HuH-7.5 (cell line): ENCODE results near the gene STPG2.

Experiments used
- DNase-seq: peaks from one replicate; pipeline ENCODE4 v3.0.0; 2011; ENCODE audit warnings: low spot score

The STPG2 gene

DNA sequence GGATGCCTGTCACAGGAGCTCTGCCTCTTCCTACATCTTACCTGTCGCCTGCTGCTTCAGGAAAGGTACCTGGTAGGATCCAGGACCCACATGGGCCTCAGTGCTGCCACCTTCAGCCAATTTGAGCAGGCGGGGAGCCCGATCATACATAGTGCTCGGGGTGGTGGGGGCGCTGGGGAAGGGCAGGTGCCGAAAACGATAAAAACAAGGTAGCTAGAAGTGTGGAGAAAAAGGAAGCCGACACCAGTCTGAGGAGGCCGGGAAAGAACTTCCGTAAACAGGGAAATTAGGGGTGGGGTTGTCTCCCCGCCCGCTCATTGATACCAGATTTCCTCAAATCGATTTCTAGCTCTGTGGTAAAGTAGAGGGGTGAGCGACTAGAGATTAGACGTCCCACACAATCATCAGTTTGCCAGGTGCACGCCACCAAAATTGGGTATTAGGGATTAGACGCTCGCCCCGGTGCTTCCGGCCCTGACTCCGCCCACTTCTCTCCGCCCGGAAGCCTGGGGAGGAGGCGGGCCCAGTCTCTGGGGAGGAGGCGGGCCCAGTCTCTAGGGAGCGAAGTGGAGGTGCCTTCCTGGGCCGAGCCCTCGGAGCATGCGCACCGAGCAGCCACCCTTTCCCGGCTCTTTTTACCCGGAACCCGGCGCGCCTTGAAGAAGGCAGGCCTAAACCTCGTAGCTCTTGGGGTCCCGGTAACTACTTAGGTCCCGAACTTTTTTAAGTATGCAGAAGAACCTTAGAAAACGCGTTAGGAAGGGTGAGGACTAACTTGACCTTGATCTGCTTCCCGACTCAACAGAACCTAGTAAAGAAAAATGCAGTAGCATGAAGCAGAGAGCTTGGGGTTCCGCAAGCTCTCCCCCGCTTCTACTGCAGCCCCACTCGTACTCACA is at the start of gene STPG2:
STPG2 (minus strand) TSS at position 476 of the 899 bp plus-strand sequence.
- DNase-seq = peak; percentile 56

DNA sequence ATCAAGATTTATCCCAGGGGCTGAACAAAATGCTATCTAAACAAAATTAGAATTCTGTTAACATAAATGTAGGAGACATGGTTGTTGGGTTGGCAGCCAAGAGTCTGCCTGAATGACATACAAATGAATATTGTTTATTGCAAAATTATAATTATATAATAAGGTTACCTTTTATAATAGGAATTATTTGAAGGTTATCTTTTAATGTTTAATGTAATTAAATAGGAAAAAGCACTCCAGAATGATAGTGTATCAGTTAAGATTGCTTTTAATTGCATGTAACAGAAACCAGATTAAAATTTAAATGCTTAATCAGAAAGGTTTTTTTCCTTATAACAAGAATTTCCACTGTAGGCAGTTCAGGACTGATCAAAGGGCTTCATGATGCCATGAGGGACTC is 42.0 kb upstream of the STPG2 start:
- no peak for DNase-seq

DNA sequence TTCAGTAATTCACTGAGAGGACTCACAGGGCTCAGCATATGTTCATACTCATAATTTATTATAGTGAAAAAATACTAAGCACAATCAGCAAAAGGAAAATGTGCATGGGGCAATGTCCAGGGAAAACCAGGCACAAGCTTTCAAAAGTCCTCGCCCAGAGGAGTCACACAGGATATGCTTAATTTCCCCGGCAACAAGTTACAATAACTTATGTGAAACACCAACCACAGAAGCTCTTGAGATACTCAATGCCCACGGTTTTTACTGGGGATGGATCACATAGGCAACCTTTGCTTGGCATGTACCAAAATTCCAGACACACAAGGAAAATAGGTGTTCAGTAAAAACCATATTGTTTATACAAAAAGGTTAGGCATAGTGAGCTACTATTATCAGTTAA is 38.5 kb upstream of the STPG2 start:
- DNase-seq = no peak

DNA sequence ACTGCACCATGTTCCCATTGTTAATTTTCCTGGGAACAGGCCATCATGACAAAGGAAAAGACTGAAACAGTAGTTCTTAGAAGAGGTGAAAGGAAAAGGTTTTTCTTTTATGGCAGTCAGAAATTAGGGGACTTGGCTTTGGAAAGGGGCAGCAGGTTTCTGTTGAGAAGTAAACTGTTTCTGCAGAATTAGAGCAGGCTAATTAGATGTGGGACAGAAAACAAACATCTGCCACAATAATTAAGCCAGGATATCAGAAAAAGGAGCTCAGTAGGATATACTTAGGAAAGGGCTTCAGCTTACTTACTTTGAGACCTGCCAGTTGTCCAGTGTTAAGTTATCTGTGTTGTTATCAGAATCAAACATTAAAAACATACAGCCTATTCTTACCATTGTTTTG is 36.7 kb upstream of the STPG2 start:
- DNase-seq = no peak

DNA sequence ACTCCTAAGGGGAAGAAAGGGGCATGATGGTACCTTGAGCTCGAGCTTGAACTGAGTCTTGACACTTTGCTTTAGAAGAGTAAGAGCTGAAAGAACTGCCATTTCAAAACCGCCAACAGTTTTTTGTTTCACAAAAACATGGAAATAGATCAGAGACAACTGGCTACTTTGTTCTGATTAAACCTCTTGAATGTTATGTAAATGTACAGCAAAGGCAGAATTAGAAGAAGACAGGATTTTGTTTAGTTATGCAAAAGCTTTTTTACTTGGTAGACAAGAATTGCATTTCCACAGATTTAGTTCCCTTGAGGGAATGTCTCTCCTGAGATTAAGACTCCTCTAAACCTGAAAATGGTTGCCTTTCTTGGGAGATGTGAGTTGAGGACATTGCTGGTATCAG is 33.3 kb upstream of the STPG2 start:
- DNase-seq = no peak

DNA sequence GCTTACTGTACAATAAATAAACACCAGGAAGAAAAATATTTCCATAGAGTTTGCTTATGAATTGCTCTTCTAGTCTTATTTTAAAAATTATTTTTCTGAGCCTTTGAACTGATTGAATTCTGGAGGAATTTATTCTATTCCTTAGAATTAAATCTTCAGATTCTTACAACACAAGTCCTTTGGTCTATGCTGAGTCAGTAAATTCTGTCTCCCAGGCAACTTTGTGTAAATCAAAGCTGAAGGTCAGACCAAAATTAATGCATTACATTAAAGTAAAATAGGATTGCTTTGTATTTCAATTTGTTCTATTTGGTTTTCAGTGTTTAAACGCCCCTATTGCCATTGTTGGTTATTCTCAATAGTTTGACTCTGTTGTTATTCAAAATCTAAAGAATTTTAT is 26.8 kb upstream of the STPG2 start:
- DNase-seq = no peak

DNA sequence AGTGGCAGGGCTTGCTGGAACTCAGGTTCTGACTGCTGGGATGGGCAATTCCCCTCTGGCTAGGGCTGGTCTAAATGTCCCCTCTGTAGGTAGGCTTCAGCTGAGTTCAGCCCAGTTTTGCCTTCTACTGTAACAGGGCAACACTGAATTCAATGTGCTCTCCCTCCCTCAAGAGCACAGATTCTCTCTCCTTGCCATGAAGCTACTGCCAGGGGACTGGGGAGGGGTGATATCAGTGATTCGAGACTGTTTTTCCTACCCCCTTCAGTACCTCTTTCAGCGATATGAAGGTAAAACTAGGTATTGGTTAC is 23.4 kb upstream of the STPG2 start:
- no peak for DNase-seq

DNA sequence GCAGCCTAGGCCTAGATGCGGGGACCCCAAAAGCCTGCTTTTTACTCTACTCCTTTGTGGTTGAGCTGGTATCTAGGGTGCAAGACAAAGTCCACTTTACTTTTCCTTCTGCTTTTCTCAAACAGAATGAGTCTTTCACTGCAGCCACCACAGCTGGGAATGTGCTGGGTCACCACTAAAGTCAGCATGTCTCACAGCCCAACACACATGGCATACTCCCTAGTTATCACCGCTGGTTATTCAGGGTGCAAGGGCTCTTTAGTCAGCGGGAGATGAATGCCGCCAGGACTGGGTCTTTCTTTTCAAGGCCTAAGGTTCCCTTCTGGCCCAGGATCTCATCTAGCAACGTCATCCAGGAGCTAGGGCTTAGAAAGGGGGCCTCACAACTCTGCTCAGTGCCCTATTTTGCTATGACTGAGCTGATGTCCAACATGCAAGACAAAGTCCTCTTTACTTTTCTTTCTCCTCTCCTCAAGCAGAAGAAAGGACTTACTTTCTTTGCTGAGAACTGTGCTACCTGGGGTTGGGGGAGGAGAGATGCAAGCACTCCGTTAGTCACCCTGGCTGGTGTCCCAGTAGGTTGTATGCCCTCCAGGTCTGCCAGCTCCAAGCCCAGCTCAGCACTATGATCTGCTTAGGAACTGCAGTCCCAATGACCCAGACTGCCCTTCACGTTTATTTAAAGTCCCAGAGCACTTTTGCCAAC is 22.9 kb upstream of the STPG2 start:
- no peak for DNase-seq

DNA sequence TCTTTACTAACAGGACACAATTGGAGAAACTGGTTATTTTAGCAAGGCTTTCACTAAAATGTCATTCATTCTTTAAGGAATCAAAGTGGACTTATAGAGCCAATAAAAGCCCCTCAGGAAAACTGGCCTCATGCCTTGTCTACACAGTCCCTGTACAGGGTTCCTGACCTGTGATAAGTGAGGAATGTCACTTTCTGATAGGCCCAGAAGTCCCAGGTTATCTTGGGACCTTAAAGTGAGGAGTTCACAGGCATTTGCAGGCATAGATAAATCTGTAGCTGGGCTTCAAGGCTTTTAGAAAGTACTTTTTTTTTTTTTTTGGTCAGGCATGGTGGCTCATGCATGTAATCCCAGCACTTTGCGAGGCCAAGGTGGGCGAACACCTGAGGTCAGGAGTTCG is 19.4 kb upstream of the STPG2 start:
- no peak for DNase-seq

DNA sequence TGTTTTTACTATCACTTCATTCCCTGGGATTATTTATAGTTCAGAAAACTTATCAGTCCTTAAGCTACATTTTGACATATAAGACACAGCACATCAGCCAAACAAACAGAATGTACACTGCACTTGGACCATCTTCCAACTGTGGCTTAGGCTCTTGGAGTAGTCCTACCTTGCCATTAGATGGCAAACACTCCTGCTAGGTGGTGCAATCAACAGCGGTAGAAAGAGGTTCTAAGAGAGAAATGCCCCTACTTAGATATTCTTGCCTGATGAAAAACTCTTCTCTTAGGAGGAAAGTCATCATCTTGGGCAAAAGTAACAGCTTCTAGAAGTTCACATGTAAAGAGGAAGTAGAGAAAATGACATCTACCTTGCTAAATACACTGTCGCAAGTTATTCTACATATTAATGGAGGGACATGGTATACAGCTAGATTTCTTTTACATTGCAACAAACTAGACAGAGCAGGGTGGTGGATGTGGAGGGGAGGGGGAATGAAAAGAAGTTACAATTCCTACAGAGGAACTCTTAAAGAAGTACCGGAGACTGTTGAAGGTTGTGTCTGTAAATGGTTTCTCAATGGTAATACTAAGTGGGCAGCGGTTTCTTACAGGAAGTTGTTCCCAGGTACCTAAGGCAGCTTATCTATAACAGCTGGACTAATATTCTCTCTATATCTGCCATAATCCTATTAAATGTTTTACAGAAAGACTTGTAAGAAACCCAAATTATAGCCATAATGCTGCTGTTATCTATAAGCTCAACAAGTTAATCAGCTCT is 8.1 kb upstream of the STPG2 start:
- no peak for DNase-seq

DNA sequence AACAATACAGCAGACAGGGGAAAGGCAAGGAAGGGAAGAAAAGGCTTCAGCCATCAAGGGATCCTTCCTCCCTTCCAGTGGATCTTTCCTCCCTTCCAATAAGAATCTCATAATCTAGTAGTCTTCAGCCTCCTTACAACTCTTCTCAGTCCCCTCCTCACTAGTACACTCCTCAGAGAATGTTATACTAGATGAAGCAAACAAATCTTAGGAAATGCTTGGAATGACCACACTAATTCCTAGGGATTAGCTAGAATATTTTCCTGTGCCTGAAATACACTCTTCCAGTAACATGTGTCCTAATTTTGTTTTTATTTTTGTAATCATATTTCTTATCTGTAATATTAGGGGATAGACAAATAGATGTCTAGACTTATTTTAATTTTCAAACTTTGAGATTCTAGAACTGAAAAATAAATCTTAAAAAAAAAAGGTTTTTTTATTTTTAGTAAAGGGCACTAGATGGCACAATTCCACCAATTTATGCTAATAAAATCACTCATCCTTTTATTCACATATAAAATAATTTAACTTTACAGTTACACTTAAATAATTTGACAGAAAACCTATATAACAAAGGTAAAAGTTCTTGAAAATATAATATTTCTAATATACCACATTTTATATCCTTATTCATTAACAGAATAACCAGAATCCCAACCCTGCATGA is 7.0 kb upstream of the STPG2 start:
- no peak for DNase-seq

DNA sequence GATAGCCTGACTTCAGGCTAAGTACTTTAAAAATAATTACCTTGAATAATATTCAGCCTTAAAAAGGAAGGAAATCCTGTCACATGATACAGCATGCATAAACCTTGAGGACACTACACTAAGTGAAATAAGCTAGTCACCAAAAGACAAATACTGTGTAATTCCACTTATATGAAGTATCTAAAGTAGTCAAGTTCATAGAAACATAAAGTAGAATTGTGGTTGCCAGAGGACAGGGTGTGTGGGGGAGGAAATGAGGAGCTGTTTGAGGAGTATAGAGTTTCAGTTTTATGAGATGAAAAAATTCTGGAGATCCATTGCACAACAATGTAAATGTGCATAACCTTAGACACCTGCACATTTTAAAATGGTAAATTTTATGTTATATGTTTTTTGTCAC is 5.6 kb upstream of the STPG2 start:
- DNase-seq = no peak

DNA sequence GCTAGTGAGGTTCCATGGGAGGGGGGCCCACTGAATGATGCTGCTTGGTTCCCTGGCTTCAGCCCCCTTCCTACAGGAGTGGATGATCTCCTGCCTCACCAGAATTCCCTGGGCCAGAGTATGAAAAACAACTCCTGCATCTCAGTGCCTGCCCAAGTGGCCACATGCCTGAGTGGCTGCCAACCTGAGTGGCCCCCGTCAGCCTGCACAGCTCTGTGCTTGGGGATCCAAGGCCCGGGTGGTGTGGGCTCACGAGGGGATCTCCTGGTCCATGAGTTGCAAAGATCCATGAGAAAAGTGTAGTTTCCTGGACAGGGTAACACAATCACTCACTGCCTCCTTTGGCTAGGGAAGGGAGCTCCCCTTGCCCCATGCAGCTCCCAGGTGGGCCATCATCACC is 17.1 kb downstream of the STPG2 start:
- no peak for DNase-seq

DNA sequence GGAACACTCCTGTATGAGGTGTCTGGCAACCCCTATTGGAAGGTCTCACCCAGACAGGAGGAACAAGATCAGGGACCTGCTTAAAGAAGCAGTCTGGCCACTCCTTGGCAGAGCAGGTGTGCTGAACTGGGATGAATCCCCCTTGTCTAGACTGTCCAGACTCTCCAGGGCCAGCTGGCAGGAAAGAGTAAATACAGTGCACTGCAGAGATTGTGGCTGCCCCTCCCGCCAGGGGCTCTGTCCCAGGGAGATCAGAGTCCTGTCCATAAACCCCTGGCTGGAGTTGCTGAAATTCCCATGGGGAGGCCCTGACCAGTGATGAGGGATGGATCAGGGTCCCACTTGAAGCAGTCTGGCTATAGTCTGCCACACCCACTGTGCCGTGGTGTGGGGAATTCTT is 17.7 kb downstream of the STPG2 start:
- no peak for DNase-seq

DNA sequence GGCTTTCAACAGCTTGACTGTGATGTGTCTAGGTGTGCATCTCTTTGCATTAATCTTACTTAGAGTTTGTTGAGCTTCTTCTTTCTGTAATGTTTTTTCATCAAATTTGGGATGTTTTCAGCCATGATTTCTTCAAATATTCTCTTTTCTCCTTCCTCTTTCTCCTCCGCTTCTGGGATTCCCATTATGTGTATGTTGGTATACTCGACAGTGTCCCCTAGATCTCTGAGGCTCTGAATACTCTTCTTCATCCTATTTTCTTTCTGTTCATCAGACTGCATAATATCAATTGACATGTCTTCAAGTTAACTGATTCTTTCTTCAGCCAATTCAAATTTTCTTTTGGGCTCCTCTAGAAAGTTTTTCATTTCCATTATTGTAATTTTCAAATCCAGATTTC is 25.9 kb downstream of the STPG2 start:
- DNase-seq = no peak

DNA sequence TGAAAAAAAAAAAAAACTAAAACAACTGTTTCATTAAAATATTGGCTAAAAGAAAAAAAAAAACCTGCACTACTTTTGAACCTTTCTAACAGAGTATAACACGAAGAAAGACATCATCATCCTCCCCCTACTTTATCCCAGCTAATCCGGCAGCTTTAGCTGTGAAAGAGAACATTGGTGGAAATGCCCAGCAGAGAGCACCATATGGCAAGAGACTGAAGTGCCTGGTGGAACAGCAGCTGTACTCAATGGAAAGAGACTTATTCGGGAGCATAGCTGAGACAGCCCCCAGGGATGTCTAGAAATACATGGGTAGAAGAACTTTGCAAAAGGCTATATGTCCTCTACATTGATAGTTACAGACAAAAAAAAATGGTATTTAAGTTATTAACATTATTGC is 30.3 kb downstream of the STPG2 start:
- no peak for DNase-seq

DNA sequence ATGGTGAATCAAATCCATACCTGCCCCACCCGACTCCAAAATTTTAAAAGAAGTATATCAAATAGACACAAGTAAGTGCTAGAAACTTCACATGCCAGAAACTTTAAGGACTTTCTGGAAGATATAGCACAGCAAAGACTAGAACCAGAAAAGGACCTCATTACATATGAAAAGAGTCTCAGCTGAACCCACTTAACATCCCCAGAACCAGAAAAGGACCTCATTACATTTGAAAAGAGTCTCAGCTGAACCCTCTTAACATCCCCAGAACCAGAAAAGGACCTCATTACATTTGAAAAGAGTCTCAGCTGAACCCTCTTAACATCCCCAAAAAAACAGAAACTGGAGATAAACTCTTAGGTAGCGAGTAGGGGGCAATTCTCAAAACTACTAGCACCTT is 32.3 kb downstream of the STPG2 start:
- no peak for DNase-seq

DNA sequence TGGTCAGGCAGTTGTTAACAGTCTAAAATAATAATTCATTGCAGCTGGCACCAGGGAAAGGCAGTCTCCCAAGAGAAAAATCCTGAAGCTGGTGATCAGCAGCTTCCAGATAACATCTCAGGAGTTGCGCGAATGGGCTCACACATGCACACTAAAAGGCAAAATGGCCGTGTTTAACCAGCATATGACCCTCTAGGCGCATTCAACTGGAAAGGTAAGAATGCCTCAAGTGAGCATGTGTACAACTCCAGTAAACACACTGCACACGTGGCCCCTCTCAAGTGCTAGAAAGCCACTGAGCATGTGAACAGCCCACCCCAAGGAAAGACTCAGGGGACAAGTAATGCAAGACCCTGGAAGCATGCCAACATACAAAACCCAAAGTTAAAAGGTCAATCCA is 33.1 kb downstream of the STPG2 start:
- no peak for DNase-seq

DNA sequence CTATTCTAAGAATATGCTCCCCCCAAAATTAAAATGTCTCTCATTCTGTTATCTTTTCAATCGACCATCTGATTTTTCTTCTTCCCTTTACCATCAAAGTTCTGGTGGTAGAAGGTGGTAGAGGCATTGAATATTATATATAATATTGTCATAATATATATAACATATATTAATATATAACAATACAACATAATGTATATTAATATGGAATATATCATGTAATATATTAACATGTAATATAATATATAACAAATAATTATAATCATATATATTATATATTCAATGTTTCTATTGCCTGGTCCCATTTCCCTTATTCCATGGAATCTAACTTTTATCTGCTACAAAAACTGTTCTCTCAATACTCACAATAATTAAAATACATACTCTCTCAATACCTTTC is 40.6 kb downstream of the STPG2 start:
- DNase-seq = no peak

DNA sequence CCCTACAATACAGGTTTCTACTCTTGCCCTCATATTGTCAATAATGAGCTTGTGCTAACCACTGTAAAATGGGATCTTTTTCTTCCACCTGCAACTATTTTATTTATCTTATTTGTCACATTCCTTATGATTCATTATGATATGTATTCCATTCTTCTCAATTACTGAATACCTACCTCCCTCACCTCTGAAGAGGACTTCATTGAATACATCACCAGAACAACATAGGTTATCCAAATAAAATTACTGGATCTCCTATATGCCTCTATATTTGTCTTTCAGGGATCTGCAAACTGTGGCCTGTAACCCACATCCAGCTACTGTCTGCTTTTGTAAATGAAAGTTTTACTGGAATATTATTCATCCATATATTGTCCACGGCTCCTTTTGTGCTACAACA is 41.3 kb downstream of the STPG2 start:
- DNase-seq = no peak

DNA sequence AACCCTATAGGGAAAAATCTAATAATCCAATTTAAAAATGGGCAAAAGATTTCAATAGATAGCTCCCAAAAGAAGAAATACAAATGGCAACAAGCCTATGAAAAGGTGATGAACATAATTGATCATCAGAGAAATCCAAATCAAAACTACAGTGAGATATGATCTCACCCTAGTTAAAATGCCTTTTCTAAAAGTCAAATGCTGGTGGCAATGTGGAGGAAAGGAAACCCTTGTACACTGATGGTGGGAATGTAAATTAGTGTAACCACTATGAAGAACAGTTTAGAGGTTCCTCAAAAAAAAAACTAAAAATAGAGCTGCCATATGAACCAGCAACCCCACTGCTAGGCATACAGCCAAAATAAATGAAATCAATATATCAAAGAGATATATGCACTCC is 44.5 kb downstream of the STPG2 start:
- no peak for DNase-seq

DNA sequence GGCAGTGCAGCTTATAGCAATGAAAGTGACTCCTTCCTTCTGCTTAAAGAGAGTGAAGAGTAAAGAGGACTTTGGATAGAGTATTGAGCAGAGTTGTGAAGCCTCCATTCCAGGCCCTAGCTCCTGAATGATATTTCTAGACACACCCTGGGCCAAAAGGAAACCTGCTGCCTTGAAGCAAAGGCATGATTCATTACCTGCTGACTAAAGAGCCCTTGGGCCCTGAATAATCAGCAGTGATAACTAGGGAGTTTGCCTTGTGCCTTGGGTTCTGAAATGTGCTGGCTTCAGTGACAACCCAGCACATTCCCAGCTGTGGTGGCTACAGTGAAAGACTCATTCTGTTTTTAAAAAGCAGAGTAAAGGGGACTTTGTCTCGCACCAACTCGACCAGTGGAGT is 49.2 kb downstream of the STPG2 start:
- no peak for DNase-seq

DNA sequence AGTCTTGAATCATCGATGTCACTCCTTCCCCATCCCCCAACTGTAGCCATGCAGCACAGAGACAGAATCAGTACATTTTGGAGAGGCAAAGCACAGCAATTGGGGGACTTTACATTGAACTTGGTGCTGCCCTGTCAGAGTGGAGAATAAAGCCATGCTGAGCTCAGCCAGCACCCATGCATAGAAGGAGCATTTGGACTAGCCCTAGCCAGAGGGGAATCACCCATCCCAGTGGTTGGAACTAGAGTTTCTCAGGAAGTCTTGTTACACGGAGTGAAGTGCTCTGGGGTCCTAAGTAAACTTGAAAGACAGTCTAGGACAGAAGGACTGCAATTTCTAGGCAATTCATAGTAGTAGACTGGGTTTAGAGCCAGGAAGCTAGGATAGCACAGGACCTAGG is 49.6 kb downstream of the STPG2 start:
- DNase-seq = no peak
